AG20443 (cell line): ENCODE results near the gene PRR19.

Source experiments
- DNase-seq: peaks from one replicate; pipeline ENCODE4 v3.0.0; 2012; ENCODE audit warnings: low spot score, mixed read lengths

Gene PRR19

GRCh38 chr19:42295342-42295741 is 6.6 kb upstream of the PRR19 start:
- no peak for DNase-seq

GRCh38 chr19:42295831-42296525 is 6.0 kb upstream of the PRR19 start:
- peak; percentile 80 for DNase-seq

- DNase-seq: no peak
These were observed 4.9 kb upstream of the PRR19 start for GRCh38 chr19:42297039-42297438.

- DNase-seq: no peak
These were observed 1.2 kb downstream of the PRR19 start for GRCh38 chr19:42303101-42303464.

- no peak for DNase-seq
These were observed 1.9 kb downstream of the PRR19 start for GRCh38 chr19:42303876-42304275.

GRCh38 chr19:42306646-42307045 is 4.7 kb downstream of the PRR19 start:
- no peak for DNase-seq

- DNase-seq: no peak
These were observed 7.8 kb downstream of the PRR19 start for GRCh38 chr19:42309686-42310085.

DNA sequence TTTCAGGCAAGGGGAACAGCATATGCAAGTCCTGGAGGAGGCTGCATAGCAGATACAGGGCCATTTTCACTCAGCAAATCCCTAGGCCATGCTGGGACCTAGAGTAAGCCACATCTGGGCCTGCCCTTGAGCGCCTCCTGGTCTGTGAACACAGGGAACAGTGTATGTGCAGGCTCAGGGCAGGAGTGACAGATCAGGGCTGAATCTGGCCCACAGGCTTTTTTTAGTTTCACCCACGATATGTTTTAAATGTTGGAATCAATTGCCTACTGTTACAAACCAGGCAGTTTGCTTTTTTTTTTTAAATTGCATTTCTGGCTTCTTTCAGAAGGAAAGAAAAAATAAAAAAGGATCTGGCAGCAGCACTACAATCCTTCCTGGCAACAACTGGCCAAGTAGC is 9.7 kb downstream of the PRR19 start:
- DNase-seq: no peak

- DNase-seq: no peak
These were observed 10.4 kb downstream of the PRR19 start for GRCh38 chr19:42312370-42312769.

DNA sequence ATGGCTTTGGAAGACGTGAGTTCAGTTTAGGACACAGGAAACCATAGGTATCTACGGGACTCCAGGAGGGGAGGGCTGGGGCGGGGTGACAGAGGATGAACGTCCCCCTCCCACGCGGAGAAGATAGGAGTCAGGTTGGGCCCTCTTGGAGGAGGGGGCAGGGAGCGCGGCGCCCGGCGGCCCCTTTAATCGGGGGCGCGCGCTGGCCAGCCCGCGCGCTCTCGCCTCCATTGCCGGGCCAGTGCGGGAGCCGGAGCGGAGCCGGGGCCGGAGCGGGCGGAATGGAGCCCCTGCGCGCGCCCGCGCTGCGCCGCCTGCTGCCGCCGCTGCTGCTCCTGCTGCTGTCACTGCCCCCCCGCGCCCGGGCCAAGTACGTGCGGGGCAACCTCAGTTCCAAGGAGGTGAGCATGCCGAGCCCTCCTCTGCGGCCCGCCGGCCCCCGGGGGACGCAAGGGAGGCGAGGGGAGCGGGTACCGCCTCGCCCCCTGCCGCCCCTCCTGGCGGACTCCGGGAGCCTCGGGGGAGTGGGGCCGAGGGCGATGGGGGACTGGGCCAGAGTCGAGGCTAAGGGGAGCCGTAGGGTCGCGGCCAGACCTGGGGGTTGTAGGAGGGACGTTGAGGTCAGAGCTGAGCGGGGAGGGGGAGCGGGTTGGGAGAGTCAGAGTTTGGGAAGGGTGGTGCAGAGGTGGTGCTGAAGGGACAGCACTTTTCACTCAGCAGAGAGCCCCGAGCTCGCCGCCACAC is 11.3 kb downstream of the PRR19 start, which contains the start of gene TMEM145:
TSS of gene TMEM145 (plus strand) at position 214 of the 744 bp plus-strand sequence. CDS start at position 282, 68 bp downstream.
- DNase-seq: peak; percentile 87

GRCh38 chr19:42313840-42314755 is 12.2 kb downstream of the PRR19 start:
- DNase-seq: no peak

GRCh38 chr19:42315024-42315423 is 13.1 kb downstream of the PRR19 start:
- DNase-seq: no peak

- DNase-seq: no peak
These were observed 14.6 kb downstream of the PRR19 start for GRCh38 chr19:42316223-42317211.

DNA sequence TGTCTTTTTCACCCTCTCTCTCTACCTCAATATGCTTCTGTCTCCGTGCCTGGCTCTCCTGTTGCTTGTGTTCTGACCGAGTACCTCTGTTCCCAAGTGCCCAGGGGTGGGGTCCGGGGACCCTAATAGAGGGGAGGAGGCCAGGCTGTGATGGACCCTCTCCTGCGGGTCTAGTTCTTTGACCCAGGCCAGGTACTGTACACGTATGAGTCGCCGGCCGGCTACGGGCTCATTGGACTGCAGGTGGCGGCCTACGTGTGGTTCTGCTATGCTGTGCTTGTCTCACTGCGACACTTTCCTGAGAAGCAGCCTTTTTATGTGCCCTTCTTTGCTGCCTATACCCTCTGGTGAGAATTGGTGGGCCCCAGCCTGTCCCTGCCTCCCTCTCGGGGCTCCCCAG is 15.6 kb downstream of the PRR19 start:
- DNase-seq: no peak

GRCh38 chr19:42322305-42322704 is 20.4 kb downstream of the PRR19 start:
- no peak for DNase-seq

DNA sequence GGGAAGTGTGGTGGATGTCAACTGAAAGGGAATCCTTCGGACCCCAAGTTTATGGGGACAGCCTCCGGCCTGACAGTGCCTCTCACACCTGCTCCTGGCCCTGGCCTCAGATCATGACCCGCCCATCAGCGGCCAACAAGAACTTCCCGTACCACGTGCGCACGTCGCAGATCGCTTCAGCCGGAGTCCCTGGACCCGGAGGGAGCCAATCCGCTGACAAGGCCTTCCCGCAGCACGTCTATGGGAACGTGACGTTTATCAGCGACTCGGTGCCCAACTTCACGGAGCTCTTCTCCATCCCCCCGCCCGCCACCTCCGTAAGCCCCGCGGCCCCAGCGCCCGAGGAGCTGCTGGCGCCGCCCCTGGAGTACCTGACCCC is 21.5 kb downstream of the PRR19 start:
- DNase-seq: no peak

DNA sequence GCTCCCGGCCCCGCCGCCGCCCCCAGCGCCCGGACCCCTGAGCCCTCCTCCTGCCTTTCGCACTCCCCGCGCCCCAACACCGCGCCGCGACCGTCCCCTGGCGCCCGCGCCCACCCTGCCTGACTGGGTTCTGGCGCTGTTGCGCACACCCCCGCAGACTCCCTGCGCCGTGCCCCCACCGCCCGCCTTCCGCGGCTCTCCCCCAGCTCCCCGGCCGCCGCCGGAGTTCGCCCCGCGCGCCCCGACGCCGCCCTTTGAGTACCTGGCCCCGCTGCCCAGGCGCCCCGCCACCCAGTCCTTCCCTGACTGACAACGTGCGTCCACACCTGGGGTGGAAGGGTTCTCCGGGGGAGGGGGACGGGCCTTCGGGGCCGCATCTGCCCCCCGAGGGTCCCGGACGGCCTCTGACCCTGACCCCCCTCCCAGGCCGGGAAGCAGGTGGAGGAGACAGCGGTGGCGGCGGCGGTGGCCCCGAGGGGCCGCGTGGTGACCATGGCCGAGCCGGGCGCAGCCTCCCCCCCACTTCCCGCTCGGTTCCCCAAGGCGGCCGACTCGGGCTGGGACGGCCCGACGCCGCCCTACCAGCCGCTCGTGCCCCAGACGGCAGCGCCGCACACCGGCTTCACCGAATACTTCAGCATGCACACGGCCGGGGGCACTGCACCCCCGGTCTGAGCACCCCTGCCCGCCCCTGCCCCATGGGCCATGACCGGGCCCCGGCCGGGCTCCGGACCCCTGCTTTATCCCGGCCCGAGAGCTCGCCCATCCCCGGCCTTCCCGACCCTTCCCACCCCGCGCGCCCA is 22.1 kb downstream of the PRR19 start:
- DNase-seq: no peak

GRCh38 chr19:42324655-42325307 is 22.8 kb downstream of the PRR19 start:
- DNase-seq: no peak

GRCh38 chr19:42325308-42325895 is 23.5 kb downstream of the PRR19 start, which contains the start of gene MEGF8:
Gene MEGF8 (plus strand): TSS chr19:42325635. CDS start chr19:42326244, 609 bp downstream.
- DNase-seq: peak; percentile 99
